ENCODE results near the gene PNN. TPM values are rescaled to one million over a fixed set of nuclear protein-coding genes. Genes with fewer than 3 reads are reported as not detected.
A peak's percentile ranks its signal among the peaks of the same experiment; 100 is the strongest.
"Not testable (repeated sequence)": the region's sequence is repeated elsewhere in the genome, so short reads cannot be mapped to it uniquely, and the experiment has no call there.

Gene PNN
- total RNA-seq (100 to 1,000 TPM; 110 to 111 TPM), total RNA-seq (80.7 to 295 (median 194) reads per million in 172 experiments)
- 99.5 TPM for polyA plus RNA-seq (2013, experiment 1 of 2)
- 99.9 TPM for polyA plus RNA-seq (2013, experiment 2 of 2)

DNA sequence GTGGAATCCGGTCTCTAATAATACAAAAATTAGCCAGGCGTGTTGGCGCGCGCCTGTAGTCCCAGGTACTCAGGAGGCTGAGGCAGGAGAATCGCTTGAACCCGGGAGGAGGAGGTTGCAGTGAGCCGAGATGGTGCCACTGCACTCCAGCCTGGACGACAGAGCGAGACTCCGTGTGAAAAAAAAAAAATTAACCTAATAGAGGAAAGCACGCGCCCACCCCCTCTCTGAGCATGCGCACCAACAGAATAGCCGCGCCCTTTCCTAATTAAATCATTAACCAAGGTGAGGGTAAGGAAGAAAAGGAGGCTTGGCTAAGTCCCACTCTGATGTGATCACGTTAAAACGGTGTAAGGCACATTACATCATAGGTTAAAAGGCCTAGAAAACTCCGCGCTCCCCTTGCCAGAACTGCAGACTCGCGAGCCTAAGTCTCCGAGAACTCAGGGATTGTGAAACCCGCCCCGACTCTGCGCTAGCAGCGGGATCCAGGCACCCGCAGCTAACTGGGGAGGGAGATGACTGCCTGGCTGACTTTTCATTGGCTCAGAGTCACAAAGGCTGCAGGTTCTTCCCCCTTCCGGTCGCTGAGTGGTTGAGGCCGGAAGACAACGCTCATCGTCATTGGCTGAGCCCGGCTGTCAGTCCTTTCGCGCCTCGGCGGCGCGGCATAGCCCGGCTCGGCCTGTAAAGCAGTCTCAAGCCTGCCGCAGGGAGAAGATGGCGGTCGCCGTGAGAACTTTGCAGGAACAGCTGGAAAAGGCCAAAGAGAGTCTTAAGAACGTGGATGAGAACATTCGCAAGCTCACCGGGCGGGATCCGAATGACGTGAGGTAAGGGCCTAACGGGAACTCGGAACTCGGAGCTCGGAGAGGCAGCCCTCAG lies at the start of gene PNN:
PNN (plus strand) TSS at position 695 of the 885 bp plus-strand sequence; CDS start at position 721, 26 bp downstream.
- Histone ChIP-seq H3K9me3 (ENCODE audit: control insufficient read depth in 1 of 2, insufficient read depth in 1 of 2, low read length in 2 of 2) (no peaks in the 10 kb centered on the region), H3K4me3 (ENCODE audit: low read length) (peak within 1 kb of the TSS; percentile 96), H3K27me3 (ENCODE audit: control insufficient read depth in 1 of 2, insufficient read depth in 2 of 2, low read length in 2 of 2) (no peaks in the 10 kb centered on the region), H3K27ac (ENCODE audit: low read depth in 1 of 2, low read length in 2 of 2) (peak within 1 kb of the TSS; percentile 89 to 95), H3K36me3 (ENCODE audit: insufficient read depth, low read length) (peaks cover 34% of the 10 kb centered on the region), H3K4me1 (ENCODE audit: insufficient read depth, low read length) (peaks cover 36% of the 10 kb centered on the region)
- ChIA-PET POLR2A (interaction anchor here (0.6 to 2.2 kb wide), 13 partner anchors 11 to 273 kb away, joined by 3 to 42 read pairs (median 4); partner anchors contain the start of genes FBXO33, GEMIN2 and SEC23A), CTCF (no interaction called here)
- TF ChIP-seq, protein P1, sequence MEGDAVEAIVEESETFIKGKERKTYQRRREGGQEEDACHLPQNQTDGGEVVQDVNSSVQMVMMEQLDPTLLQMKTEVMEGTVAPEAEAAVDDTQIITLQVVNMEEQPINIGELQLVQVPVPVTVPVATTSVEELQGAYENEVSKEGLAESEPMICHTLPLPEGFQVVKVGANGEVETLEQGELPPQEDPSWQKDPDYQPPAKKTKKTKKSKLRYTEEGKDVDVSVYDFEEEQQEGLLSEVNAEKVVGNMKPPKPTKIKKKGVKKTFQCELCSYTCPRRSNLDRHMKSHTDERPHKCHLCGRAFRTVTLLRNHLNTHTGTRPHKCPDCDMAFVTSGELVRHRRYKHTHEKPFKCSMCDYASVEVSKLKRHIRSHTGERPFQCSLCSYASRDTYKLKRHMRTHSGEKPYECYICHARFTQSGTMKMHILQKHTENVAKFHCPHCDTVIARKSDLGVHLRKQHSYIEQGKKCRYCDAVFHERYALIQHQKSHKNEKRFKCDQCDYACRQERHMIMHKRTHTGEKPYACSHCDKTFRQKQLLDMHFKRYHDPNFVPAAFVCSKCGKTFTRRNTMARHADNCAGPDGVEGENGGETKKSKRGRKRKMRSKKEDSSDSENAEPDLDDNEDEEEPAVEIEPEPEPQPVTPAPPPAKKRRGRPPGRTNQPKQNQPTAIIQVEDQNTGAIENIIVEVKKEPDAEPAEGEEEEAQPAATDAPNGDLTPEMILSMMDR (IDR thresholded peaks at IDR 0.05), result no peak
- peak within 1 kb of the TSS; percentile 96 for H3K27ac Mint-ChIP-seq
- ATAC-seq (ENCODE audit: poor library complexity), result peak; percentile 85
- peaks cover 59% of the 10 kb centered on the region for H3K4me1 Mint-ChIP-seq (ENCODE audit: low read depth)
- DNase-seq, result peak; percentile 91 to 100 (median 93)
- H3K27me3 Mint-ChIP-seq, result no peaks in the 10 kb centered on the region
- intact Hi-C loops (cut with DNase I, micrococcal nuclease), result loop anchor here (2.0 to 5.0 kb wide), 6 partner anchors 52 to 258 kb away; partner anchors contain the start of genes FBXO33 (in 2 of the 2), GEMIN2 (in 1 of the 2) and SEC23A (in 1 of the 2)
- H3K36me3 Mint-ChIP-seq (ENCODE audit: low read depth), result peaks cover 22% of the 10 kb centered on the region
- H3K9me3 Mint-ChIP-seq, result no peaks in the 10 kb centered on the region
- H3K4me3 Mint-ChIP-seq, result peak within 1 kb of the TSS; percentile 97

DNA sequence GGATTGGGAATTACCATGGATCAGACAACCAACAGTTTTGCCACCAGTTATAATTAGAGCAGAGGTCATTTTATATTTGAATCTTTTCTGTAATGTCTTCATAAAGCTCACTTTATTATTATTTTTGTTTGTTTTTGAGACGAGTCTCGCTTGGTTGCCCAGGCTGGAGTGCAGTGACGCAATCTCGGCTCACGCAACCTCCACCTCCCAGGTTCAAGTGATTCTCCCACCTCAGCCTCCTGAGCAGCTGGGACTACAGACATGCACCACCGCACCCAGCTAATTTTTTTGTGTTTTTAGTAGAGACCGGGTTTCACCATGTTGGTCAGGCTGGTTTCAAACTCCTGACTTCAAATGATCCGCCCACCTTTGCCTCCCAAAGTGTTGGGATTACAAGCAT lies 37.2 kb upstream of the PNN start:
- POLR2A ChIA-PET; DNase-seq; CTCF ChIA-PET; H3K27ac ChIP-seq (ENCODE audit: low read depth in 1 of 2, low read length in 2 of 2); H3K27me3 Mint-ChIP-seq; H3K27ac Mint-ChIP-seq; H3K4me1 Mint-ChIP-seq (ENCODE audit: low read depth); ATAC-seq (ENCODE audit: poor library complexity); H3K4me3 Mint-ChIP-seq; intact Hi-C loops (cut with DNase I, micrococcal nuclease); H3K9me3 Mint-ChIP-seq; H3K4me3 ChIP-seq (ENCODE audit: low read length); H3K27me3 ChIP-seq (ENCODE audit: control insufficient read depth in 1 of 2, insufficient read depth in 2 of 2, low read length in 2 of 2); H3K9me3 ChIP-seq (ENCODE audit: control insufficient read depth in 1 of 2, insufficient read depth in 1 of 2, low read length in 2 of 2); H3K4me1 ChIP-seq (ENCODE audit: insufficient read depth, low read length): not testable (repeated sequence)
- peaks cover 36% of the 10 kb centered on the region for H3K36me3 ChIP-seq (ENCODE audit: insufficient read depth, low read length)
- peaks cover 77% of the 10 kb centered on the region for H3K36me3 Mint-ChIP-seq (ENCODE audit: low read depth)

GRCh38 chr14:39138440-39138839 lies 36.6 kb upstream of the PNN start:
- Mint-ChIP-seq H3K27ac (peak overlapping the region; percentile 42), H3K27me3 (no peaks in the 10 kb centered on the region), H3K9me3 (peaks cover 2% of the 10 kb centered on the region), H3K4me1 (ENCODE audit: low read depth) (no peaks in the 10 kb centered on the region), H3K36me3 (ENCODE audit: low read depth) (peaks cover 78% of the 10 kb centered on the region), H3K4me3 (no peak overlapping the region)
- H3K36me3 ChIP-seq (ENCODE audit: insufficient read depth, low read length), result peaks cover 36% of the 10 kb centered on the region
- intact Hi-C loops (cut with DNase I, micrococcal nuclease), result no loop called here
- no peak overlapping the region for H3K27ac ChIP-seq (ENCODE audit: low read depth in 1 of 2, low read length in 2 of 2)
- no peaks in the 10 kb centered on the region for H3K27me3 ChIP-seq (ENCODE audit: control insufficient read depth in 1 of 2, insufficient read depth in 2 of 2, low read length in 2 of 2)
- peaks cover 0 to 9% of the 10 kb centered on the region in 2 experiments for H3K9me3 ChIP-seq (ENCODE audit: control insufficient read depth in 1 of 2, insufficient read depth in 1 of 2, low read length in 2 of 2)
- TF ChIP-seq, protein P1 (IDR thresholded peaks at IDR 0.05), result no peak
- no peak for ATAC-seq (ENCODE audit: poor library complexity)
- no peak for DNase-seq
- POLR2A ChIA-PET, result no interaction called here
- no peaks in the 10 kb centered on the region for H3K4me1 ChIP-seq (ENCODE audit: insufficient read depth, low read length)
- CTCF ChIA-PET, result no interaction called here
- H3K4me3 ChIP-seq (ENCODE audit: low read length), result no peak overlapping the region
